H1 (cell line): ENCODE data around the gene RBMX2. TPM values are rescaled to one million over a fixed set of nuclear protein-coding genes. Genes with fewer than 3 reads are reported as not detected.
"Not testable (repeated sequence)": the region's sequence is repeated elsewhere in the genome, so short reads cannot be mapped to it uniquely, and the experiment has no call there.

Experiments used
- CTCF ChIA-PET: fragments of 300-600 bp; sonication (Branson Sonifier 250); formaldehyde crosslinking; loops from one replicate; lab custom pipeline; 2021; ENCODE audit not compliant: partially characterized antibody; lab: Charles Lee
- POLR2A ChIA-PET: fragments of 300-600 bp; sonication (Branson Sonifier 250); formaldehyde crosslinking; loops from one replicate; lab custom pipeline; 2021; ENCODE audit warnings: inconsistent platforms; ENCODE audit not compliant: partially characterized antibody; lab: Charles Lee
- DNase-seq, 2 experiments: peaks; one replicate each; pipeline versions ENCODE4 v3.0.0 to v3.0.0-alpha.2; 2010 to 2022; ENCODE audit warnings: low spot score in 2 of 2, low read depth in 1 of 2, mixed read lengths in 1 of 2
- FAIRE-seq: peaks from 2 replicates; lab custom pipeline; 2011; peaks lifted over from hg19 to GRCh38; lab: Jason Lieb, UNC
- H2AFZ ChIP-seq: 2 replicates; pipeline ENCODE4 v1.8.1; 2012; ENCODE audit warnings: low read length, inconsistent platforms
- H2AK5ac ChIP-seq: 2 replicates; pipeline ENCODE4 v1.6.1; 2013; ENCODE audit warnings: low read depth, low read length
- H2BK120ac ChIP-seq: replicated peaks from 2 replicates; pipeline ENCODE3; 2013; ENCODE audit warnings: low read depth, low read length, inconsistent platforms
- H2BK12ac ChIP-seq: 2 replicates; pipeline ENCODE4 v1.6.1; 2013; ENCODE audit warnings: low read depth, low read length
- H2BK15ac ChIP-seq: 2 replicates; pipeline ENCODE4 v1.6.1; 2013; ENCODE audit warnings: low read length
- H2BK20ac ChIP-seq: 2 replicates; pipeline ENCODE4 v1.6.1; 2013; ENCODE audit warnings: low read length
- H2BK5ac ChIP-seq: 2 replicates; pipeline ENCODE4 v1.6.1; 2013; ENCODE audit warnings: low read depth, low read length
- H3K14ac ChIP-seq: 2 replicates; pipeline ENCODE4 v1.6.1; 2013; ENCODE audit warnings: inconsistent platforms; ENCODE audit not compliant: insufficient read length
- H3K18ac ChIP-seq: 2 replicates; pipeline ENCODE4 v1.6.1; 2013; ENCODE audit warnings: low read length; ENCODE audit errors: extremely low read depth
- H3K23ac ChIP-seq: 2 replicates; pipeline ENCODE4 v1.6.1; 2013; ENCODE audit warnings: inconsistent platforms; ENCODE audit not compliant: insufficient read length
- H3K23me2 ChIP-seq: 2 replicates; pipeline ENCODE4 v1.6.1; 2013; ENCODE audit warnings: low read depth, low read length
- H3K27ac ChIP-seq: 2 replicates; pipeline ENCODE4 v1.6.1; 2011; ENCODE audit warnings: low read depth, low read length, inconsistent platforms
- H3K27me3 ChIP-seq, 4 experiments: replicated peaks in 1 of 4; 1 replicate in 1 of 4; 2 replicates in 3 of 4; pipeline versions ENCODE4 v1.6.1 to v1.8.1; 2011 to 2013; ENCODE audit warnings: low read length in 3 of 4, mild to moderate bottlenecking in 3 of 4, inconsistent platforms in 2 of 4, mixed read lengths in 2 of 4, moderate library complexity in 1 of 4; ENCODE audit not compliant: control insufficient read depth in 3 of 4, insufficient read depth in 3 of 4; ENCODE audit errors: extremely low read depth in 1 of 4
- H3K36me3 ChIP-seq, 4 experiments: 2 replicates each; pipeline versions ENCODE4 v1.6.1 to v1.8.1; 2011 to 2013; ENCODE audit warnings: mild to moderate bottlenecking in 4 of 4, low read length in 3 of 4, moderate library complexity in 2 of 4, control low read depth in 1 of 4, inconsistent platforms in 1 of 4; ENCODE audit not compliant: insufficient read depth in 4 of 4, control insufficient read depth in 2 of 4
- H3K4ac ChIP-seq: replicated peaks from 2 replicates; pipeline ENCODE3; 2013; ENCODE audit warnings: low read length, low read depth, mixed read lengths, inconsistent platforms; ENCODE audit not compliant: insufficient read length
- H3K4me1 ChIP-seq, 4 experiments: replicated peaks in 1 of 4; 1 replicate in 1 of 4; 2 replicates in 3 of 4; pipeline versions ENCODE4 v1.6.1 to v1.8.1; 2011 to 2013; ENCODE audit warnings: low read length in 3 of 4, inconsistent platforms in 2 of 4, mixed read lengths in 1 of 4; ENCODE audit not compliant: insufficient read depth in 4 of 4, control insufficient read depth in 3 of 4
- H3K4me2 ChIP-seq, 2 experiments: 2 replicates each; pipeline versions ENCODE4 v1.6.1 to v1.8.1; 2011 to 2013; ENCODE audit warnings: low read depth in 2 of 2, low read length in 2 of 2, control low read depth in 1 of 2, inconsistent platforms in 1 of 2, mild to moderate bottlenecking in 1 of 2; ENCODE audit not compliant: insufficient read depth in 1 of 2
- H3K4me3 ChIP-seq, 4 experiments: fragments of 200-600, 300-600 bp in 1 of 4; sonication (generic), shearing (Covaris generic), sonication (Bioruptor Twin) in 1 of 4; 2 replicates each; pipeline versions ENCODE4 v1.5.1 to v1.8.1; 2011 to 2016; ENCODE audit warnings: low read length in 4 of 4, low read depth in 3 of 4, control low read depth in 2 of 4, inconsistent platforms in 2 of 4, mild to moderate bottlenecking in 2 of 4, mixed read lengths in 1 of 4, moderate library complexity in 1 of 4; ENCODE audit not compliant: insufficient read depth in 2 of 4; ENCODE audit errors: extremely low read depth in 1 of 4
- H3K56ac ChIP-seq: replicated peaks from 2 replicates; pipeline ENCODE3; 2013; ENCODE audit warnings: low read depth, mild to moderate bottlenecking, mixed read lengths, low read length, inconsistent platforms; ENCODE audit not compliant: insufficient read length
- H3K79me1 ChIP-seq: 2 replicates; pipeline ENCODE4 v1.6.1; 2013; ENCODE audit warnings: low read depth, low read length, control low read depth
- H3K79me2 ChIP-seq, 2 experiments: 2 replicates each; pipeline versions ENCODE4 v1.6.1 to v1.8.1; 2012 to 2013; ENCODE audit warnings: low read length in 2 of 2, mild to moderate bottlenecking in 2 of 2, inconsistent platforms in 1 of 2; ENCODE audit not compliant: insufficient read depth in 2 of 2, control insufficient read depth in 1 of 2
- H3K9ac ChIP-seq, 4 experiments: replicated peaks in 1 of 4; 1 replicate in 1 of 4; 2 replicates in 3 of 4; pipeline versions ENCODE4 v1.6.1 to v1.8.1; 2011 to 2013; ENCODE audit warnings: low read depth in 3 of 4, low read length in 3 of 4, control low read depth in 2 of 4, mild to moderate bottlenecking in 2 of 4, moderate library complexity in 2 of 4, inconsistent platforms in 1 of 4; ENCODE audit errors: extremely low read depth in 1 of 4
- H3K9me3 ChIP-seq, 2 experiments: 2 replicates each; pipeline versions ENCODE4 v1.6.1 to v1.8.1; 2012 to 2013; ENCODE audit warnings: mild to moderate bottlenecking in 2 of 2, moderate library complexity in 2 of 2, control low read depth in 1 of 2, inconsistent platforms in 1 of 2, low read depth in 1 of 2, low read length in 1 of 2, mixed read lengths in 1 of 2; ENCODE audit not compliant: insufficient read depth in 2 of 2
- H4K20me1 ChIP-seq, 2 experiments: replicated peaks in 1 of 2; 2 replicates each; pipeline versions ENCODE3 to v1.8.1; 2011 to 2013; ENCODE audit warnings: inconsistent platforms in 2 of 2, low read length in 2 of 2, mild to moderate bottlenecking in 1 of 2; ENCODE audit not compliant: insufficient read depth in 2 of 2, control insufficient read depth in 1 of 2
- H4K5ac ChIP-seq: 2 replicates; pipeline ENCODE4 v1.6.1; 2013; ENCODE audit warnings: low read length, low read depth, mixed read lengths, inconsistent platforms; ENCODE audit not compliant: insufficient read length
- H4K8ac ChIP-seq: 2 replicates; pipeline ENCODE4 v1.8.0; 2013; ENCODE audit warnings: mild to moderate bottlenecking, moderate library complexity, low read length, inconsistent platforms; ENCODE audit not compliant: insufficient read depth; ENCODE audit errors: extremely low read depth
- H4K91ac ChIP-seq: replicated peaks from 2 replicates; pipeline ENCODE3; 2013; ENCODE audit warnings: low read length, mixed read lengths, inconsistent platforms; ENCODE audit not compliant: insufficient read length
- WGBS, 2 experiments: shearing (Covaris generic) in 1 of 2; methylation state at CpG; one replicate each; pipeline versions ENCODE4 v1.1.6 to v1.1.7; 2013 to 2015; ENCODE audit warnings: low lambda C conversion rate in 2 of 2, mixed read lengths in 2 of 2, inconsistent platforms in 1 of 2, low coverage in 1 of 2, missing lambda C conversion rate in 1 of 2; ENCODE audit not compliant: insufficient replicate concordance in 2 of 2, insufficient coverage in 1 of 2, insufficient read length in 1 of 2; ENCODE audit errors: extremely low coverage in 1 of 2, missing lambda C conversion rate in 1 of 2; 5-methylcytosine and 5-hydroxymethylcytosine counted together
- polyA plus RNA-seq, 7 experiments: library from polyadenylated mRNA; depleted of rRNA in 3 of 7; stranded (reverse) in 5 of 7; unstranded in 2 of 7; fragments of >200 nt in 5 of 7; fragments of 200-250 nt in 2 of 7; gene quantifications; 1 replicate in 5 of 7; 2 replicates in 1 of 7; 4 replicates in 1 of 7; pipeline versions ENCODE4 v1.2.1 to v1.2.3, GENCODE V29; 2011 to 2013; ENCODE audit warnings: missing spikeins in 2 of 7, mixed read lengths in 2 of 7
- total RNA-seq: library from RNA; stranded (reverse); fragmentation: NEBNext Ultra II Directional; extraction: Animal tissue kit (Norgen Biotek cat#: 25700); gene quantifications from 2 replicates; pipeline ENCODE4 v1.2.1, GENCODE V29; 2021

Gene RBMX2
- total and polyA plus RNA-seq, 2 of the 8 experiments (the other 6 are each of a cell fraction or from before 2014, with no cell fraction given): 10.8 to 23.2 TPM

DNA sequence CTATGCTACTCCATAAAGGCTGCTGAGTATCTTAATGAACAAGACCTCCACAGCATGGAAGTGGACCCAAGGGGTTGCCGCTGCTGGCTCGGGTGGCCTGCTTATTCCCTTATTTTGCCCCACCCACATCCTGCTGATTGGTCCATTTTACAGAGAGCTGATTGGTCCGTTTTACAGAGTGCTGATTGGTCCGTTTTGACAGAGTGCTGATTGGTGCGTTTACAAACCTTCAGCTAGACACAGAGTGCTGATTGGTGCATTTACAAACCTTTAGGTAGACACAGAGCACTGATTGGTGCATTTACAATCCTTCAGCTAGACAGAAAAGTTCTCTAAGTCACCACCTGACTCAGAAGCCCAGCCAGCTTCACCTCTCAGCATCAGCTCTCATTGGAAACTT, 27.4 kb downstream of the RBMX2 start:
- DNase-seq, FAIRE-seq: not testable (repeated sequence)

More for the DNA sequence above, 27.4 kb downstream of the RBMX2 start:
- H2BK12ac ChIP-seq, H2AK5ac ChIP-seq, H3K23ac ChIP-seq, H3K27ac ChIP-seq, H4K5ac ChIP-seq, H3K4me1 ChIP-seq, H2AFZ ChIP-seq, H3K4me2 ChIP-seq, H3K23me2 ChIP-seq, H3K9me3 ChIP-seq, H3K36me3 ChIP-seq, H4K8ac ChIP-seq, H3K79me2 ChIP-seq, H2BK5ac ChIP-seq, H3K56ac ChIP-seq, H3K27me3 ChIP-seq, H2BK15ac ChIP-seq, H3K4me3 ChIP-seq, H3K9ac ChIP-seq, H3K79me1 ChIP-seq, H2BK120ac ChIP-seq, H3K14ac ChIP-seq, H2BK20ac ChIP-seq, POLR2A ChIA-PET, H3K4ac ChIP-seq, CTCF ChIA-PET, H4K20me1 ChIP-seq, H4K91ac ChIP-seq, H3K18ac ChIP-seq: not testable (repeated sequence)
- 91% methylated on average over 5 of the region's 5 CpGs; no CpG with 5 or more reads in 1 of the 2 experiments for WGBS, 2 experiments
